CD4-positive, alpha-beta T cell (primary cell): ENCODE measurements around the gene DUS3L. TPM values are rescaled to one million over a fixed set of nuclear protein-coding genes. Genes with fewer than 3 reads are reported as not detected.

Experiments
- ATAC-seq: fragments of 200-7000 bp; cut with Tn5 transposase; one replicate; pipeline ENCODE4 v1.10.0; 2022; ENCODE audit warnings: mild to moderate bottlenecking; ENCODE audit not compliant: poor library complexity
- CTCF ChIA-PET: fragments of 350-600 bp; sonication (Branson Sonifier 250); formaldehyde crosslinking; loops from one replicate; lab custom pipeline; 2021; ENCODE audit warnings: antibody characterized with exemption, inconsistent platforms; lab: Charles Lee
- POLR2A ChIA-PET: fragments of 350-600 bp; sonication (Branson Sonifier 250); formaldehyde crosslinking; loops from one replicate; lab custom pipeline; 2021; ENCODE audit warnings: antibody characterized with exemption, inconsistent platforms; lab: Charles Lee
- DNase-seq, 14 experiments: peaks; one replicate each; pipeline ENCODE4 v3.0.0-alpha.2; 2013 to 2020; ENCODE audit warnings: mixed read lengths in 2 of 14
- H3K27ac ChIP-seq, 2 donors: one replicate each; pipeline versions ENCODE4 v1.5.1 to v1.7.0; 2013; ENCODE audit warnings: low read length in 2 of 2, low read depth in 1 of 2, mild to moderate bottlenecking in 1 of 2
- H3K27me3 ChIP-seq, 2 experiments: 1 replicate in 1 of 2; 2 replicates in 1 of 2; pipeline versions ENCODE4 v1.6.1 to v1.7.0; 2013; ENCODE audit warnings: low read length in 2 of 2, control low read depth in 1 of 2, mild to moderate bottlenecking in 1 of 2, moderate library complexity in 1 of 2; ENCODE audit not compliant: insufficient read depth in 2 of 2, control insufficient read depth in 1 of 2
- H3K36me3 ChIP-seq: one replicate; pipeline ENCODE4 v1.6.1; 2013; ENCODE audit warnings: low read length, control low read depth; ENCODE audit not compliant: insufficient read depth
- H3K4me1 ChIP-seq: one replicate; pipeline ENCODE4 v1.6.1; 2013; ENCODE audit warnings: low read length, control low read depth; ENCODE audit not compliant: insufficient read depth
- H3K4me3 ChIP-seq: one replicate; pipeline ENCODE4 v1.5.1; 2013; ENCODE audit warnings: mild to moderate bottlenecking, low read length, moderate library complexity
- H3K9me3 ChIP-seq, 2 experiments: 1 replicate in 1 of 2; 2 replicates in 1 of 2; pipeline versions ENCODE4 v1.6.1 to v1.7.0; 2013; ENCODE audit warnings: low read length in 2 of 2, mild to moderate bottlenecking in 2 of 2, control low read depth in 1 of 2, moderate library complexity in 1 of 2; ENCODE audit not compliant: control insufficient read depth in 1 of 2, insufficient read depth in 1 of 2
- H3K27ac Mint-ChIP-seq: one replicate; pipeline ENCODE4 v1.8.0; 2020; ENCODE audit warnings: mixed read lengths
- H3K27me3 Mint-ChIP-seq: one replicate; pipeline ENCODE4 v1.8.0; 2021; ENCODE audit warnings: mixed read lengths
- H3K36me3 Mint-ChIP-seq: one replicate; pipeline ENCODE4 v1.8.0; 2021; ENCODE audit warnings: low read depth, mixed read lengths
- H3K4me1 Mint-ChIP-seq: one replicate; pipeline ENCODE4 v1.8.0; 2021; ENCODE audit warnings: low read depth, mixed read lengths
- H3K4me3 Mint-ChIP-seq: one replicate; pipeline ENCODE4 v1.8.0; 2020; ENCODE audit warnings: mild to moderate bottlenecking, mixed read lengths
- H3K9me3 Mint-ChIP-seq: one replicate; pipeline ENCODE4 v1.8.0; 2020; ENCODE audit warnings: mixed read lengths
- intact Hi-C, 2 experiments: fragments of 100-400 bp; cut with DNase I in 1 of 2; cut with micrococcal nuclease in 1 of 2; formaldehyde crosslinking; loops; one replicate each; pipeline versions ENCODE4 v1.15.1 to v1.9.0; 2023 to 2025; cut with DNase I, micrococcal nuclease
- total RNA-seq, 174 experiments: library from RNA in 2 of 174; stranded (reverse) in 2 of 174; gene quantifications; one replicate each; pipeline ENCODE4 v1.2.3 and lab custom pipeline; 2021 to 2026
- TF ChIP-seq, protein P1 (sequence below): fragments of 200-600 bp; IDR thresholded peaks from one replicate; pipeline ENCODE4 v1.8.0; 2022; ENCODE audit warnings: antibody characterized with exemption, mild to moderate bottlenecking

The DUS3L gene
- total RNA-seq, 2 experiments from 2014 or later: 150 to 170 TPM

GRCh38 chr19:5787409-5788182 lies 3.4 kb downstream of the DUS3L start:
- H3K27ac Mint-ChIP-seq: no peak overlapping the region
- peaks cover 15% of the 10 kb centered on the region for H3K4me1 Mint-ChIP-seq
- no peaks in the 10 kb centered on the region for H3K9me3 Mint-ChIP-seq
- no peaks in the 10 kb centered on the region for H3K27me3 Mint-ChIP-seq
- Histone ChIP-seq H3K4me3 (no peak overlapping the region), H3K27ac (no peak overlapping the region), H3K27me3 (no peaks in the 10 kb centered on the region), H3K4me1 (peaks cover 22% of the 10 kb centered on the region), H3K36me3 (peaks cover 60% of the 10 kb centered on the region), H3K9me3 (no peaks in the 10 kb centered on the region)
- ChIA-PET CTCF (interaction anchor here (1.7 kb wide), 1 partner anchor 17 kb away, joined by 6 read pairs; no protein-coding TSS in a partner anchor), POLR2A (no interaction called here)
- peak overlapping the region; percentile 45 for H3K4me3 Mint-ChIP-seq
- H3K36me3 Mint-ChIP-seq: peaks cover 50% of the 10 kb centered on the region
- no peak for ATAC-seq
- intact Hi-C loops: no loop called here
- TF ChIP-seq, protein P1, sequence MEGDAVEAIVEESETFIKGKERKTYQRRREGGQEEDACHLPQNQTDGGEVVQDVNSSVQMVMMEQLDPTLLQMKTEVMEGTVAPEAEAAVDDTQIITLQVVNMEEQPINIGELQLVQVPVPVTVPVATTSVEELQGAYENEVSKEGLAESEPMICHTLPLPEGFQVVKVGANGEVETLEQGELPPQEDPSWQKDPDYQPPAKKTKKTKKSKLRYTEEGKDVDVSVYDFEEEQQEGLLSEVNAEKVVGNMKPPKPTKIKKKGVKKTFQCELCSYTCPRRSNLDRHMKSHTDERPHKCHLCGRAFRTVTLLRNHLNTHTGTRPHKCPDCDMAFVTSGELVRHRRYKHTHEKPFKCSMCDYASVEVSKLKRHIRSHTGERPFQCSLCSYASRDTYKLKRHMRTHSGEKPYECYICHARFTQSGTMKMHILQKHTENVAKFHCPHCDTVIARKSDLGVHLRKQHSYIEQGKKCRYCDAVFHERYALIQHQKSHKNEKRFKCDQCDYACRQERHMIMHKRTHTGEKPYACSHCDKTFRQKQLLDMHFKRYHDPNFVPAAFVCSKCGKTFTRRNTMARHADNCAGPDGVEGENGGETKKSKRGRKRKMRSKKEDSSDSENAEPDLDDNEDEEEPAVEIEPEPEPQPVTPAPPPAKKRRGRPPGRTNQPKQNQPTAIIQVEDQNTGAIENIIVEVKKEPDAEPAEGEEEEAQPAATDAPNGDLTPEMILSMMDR: no peak
- peak in 1 of 14 experiments; percentile 50 for DNase-seq

- Mint-ChIP-seq H3K27ac (no peak overlapping the region), H3K27me3 (no peaks in the 10 kb centered on the region), H3K4me1 (peaks cover 15% of the 10 kb centered on the region), H3K4me3 (no peak overlapping the region), H3K36me3 (peaks cover 50% of the 10 kb centered on the region), H3K9me3 (no peaks in the 10 kb centered on the region)
- TF ChIP-seq, protein P1: no peak
- Histone ChIP-seq H3K4me1 (peaks cover 22% of the 10 kb centered on the region), H3K27ac (no peak overlapping the region), H3K9me3 (peaks cover 0 to 2% of the 10 kb centered on the region in 2 experiments), H3K27me3 (no peaks in the 10 kb centered on the region), H3K36me3 (peaks cover 60% of the 10 kb centered on the region), H3K4me3 (no peak overlapping the region)
- no peak for ATAC-seq
- intact Hi-C loops: no loop called here
- CTCF ChIA-PET: interaction anchor here (1.7 kb wide), 1 partner anchor 17 kb away, joined by 6 read pairs; no protein-coding TSS in a partner anchor
- POLR2A ChIA-PET: no interaction called here
- peak in 1 of 14 experiments; percentile 29 for DNase-seq
Observed at GRCh38 chr19:5786593-5787408, 4.2 kb downstream of the DUS3L start.

GRCh38 chr19:5785423-5785822 lies 5.5 kb downstream of the DUS3L start:
- no peaks in the 10 kb centered on the region for H3K27me3 ChIP-seq
- DNase-seq (peak in 1 of 14 experiments; percentile 32), ATAC-seq (no peak)
- no peak overlapping the region for H3K4me3 Mint-ChIP-seq
- H3K9me3 Mint-ChIP-seq: no peaks in the 10 kb centered on the region
- H3K4me3 ChIP-seq: no peak overlapping the region
- peaks cover 8% of the 10 kb centered on the region for H3K4me1 Mint-ChIP-seq
- ChIA-PET CTCF (no interaction called here), POLR2A (no interaction called here)
- H3K27ac Mint-ChIP-seq: no peak overlapping the region
- H3K27me3 Mint-ChIP-seq: no peaks in the 10 kb centered on the region
- TF ChIP-seq, protein P1: no peak
- H3K27ac ChIP-seq: no peak overlapping the region
- H3K36me3 Mint-ChIP-seq: peaks cover 42% of the 10 kb centered on the region
- intact Hi-C loops: no loop called here
- H3K36me3 ChIP-seq: peaks cover 60% of the 10 kb centered on the region
- peaks cover 11% of the 10 kb centered on the region for H3K4me1 ChIP-seq
- peaks cover 0 to 6% of the 10 kb centered on the region in 2 experiments for H3K9me3 ChIP-seq
